ENCODE measurements around the gene VWA2.

VWA2 gene

GRCh38 chr10:114334301-114334700 lies 95.2 kb downstream of the VWA2 start:
- H3K4me3 ChIP-seq (ENCODE audit: low read depth, low read length): no peak overlapping the region
- TF ChIP-seq CTCF (IDR thresholded peaks at IDR 0.05; ENCODE audit: low read depth, low read length): no peak

GRCh38 chr10:114335614-114336013 lies 96.6 kb downstream of the VWA2 start:
- no peak for TF ChIP-seq CTCF (IDR thresholded peaks at IDR 0.05; ENCODE audit: low read depth, low read length)
- H3K4me3 ChIP-seq (ENCODE audit: low read depth, low read length): no peak overlapping the region

GRCh38 chr10:114336823-114337509 lies 97.9 kb downstream of the VWA2 start:
- no peak for TF ChIP-seq CTCF (IDR thresholded peaks at IDR 0.05; ENCODE audit: low read depth, low read length)
- H3K4me3 ChIP-seq (ENCODE audit: low read depth, low read length): no peak overlapping the region

GRCh38 chr10:114337510-114338462 lies 98.7 kb downstream of the VWA2 start:
- H3K4me3 ChIP-seq (ENCODE audit: low read depth, low read length): no peak overlapping the region
- no peak for TF ChIP-seq CTCF (IDR thresholded peaks at IDR 0.05; ENCODE audit: low read depth, low read length)

GRCh38 chr10:114340816-114341215 lies 101.8 kb downstream of the VWA2 start:
- H3K4me3 ChIP-seq (ENCODE audit: low read depth, low read length): no peak overlapping the region
- no peak for TF ChIP-seq CTCF (IDR thresholded peaks at IDR 0.05; ENCODE audit: low read depth, low read length)
